ENCODE data around the gene INPP5F.

DNA sequence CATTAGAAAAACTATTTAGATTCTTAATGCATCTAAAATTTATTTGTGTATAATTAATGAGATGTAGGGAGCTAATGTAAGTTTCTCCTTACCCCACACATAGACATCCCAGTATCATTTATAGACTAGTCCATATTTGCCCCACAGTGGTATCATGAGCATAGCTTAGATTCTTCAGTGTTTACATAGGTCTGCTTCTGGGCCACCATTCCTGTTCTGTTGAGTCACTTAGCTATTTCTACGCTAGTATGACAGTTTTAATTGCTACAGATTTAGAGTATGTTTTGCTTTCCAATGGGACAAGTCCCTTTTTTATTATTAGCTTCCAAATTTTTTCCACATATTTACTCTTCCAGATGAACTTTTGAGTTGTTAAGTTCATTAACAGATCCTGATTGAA lies 77.4 kb downstream of the INPP5F start:
- TF ChIP-seq CTCF (IDR thresholded peaks at IDR 0.05; ENCODE audit: insufficient read depth, low read length) (no peak), POLR2AphosphoS5 (IDR thresholded peaks at IDR 0.05; ENCODE audit: low read depth) (no peak), GABPA (IDR thresholded peaks at IDR 0.05; ENCODE audit: low read depth) (no peak), SPI1 (IDR thresholded peaks at IDR 0.05; ENCODE audit: borderline replicate concordance, low read depth) (no peak)
- TF ChIP-seq, protein P1, sequence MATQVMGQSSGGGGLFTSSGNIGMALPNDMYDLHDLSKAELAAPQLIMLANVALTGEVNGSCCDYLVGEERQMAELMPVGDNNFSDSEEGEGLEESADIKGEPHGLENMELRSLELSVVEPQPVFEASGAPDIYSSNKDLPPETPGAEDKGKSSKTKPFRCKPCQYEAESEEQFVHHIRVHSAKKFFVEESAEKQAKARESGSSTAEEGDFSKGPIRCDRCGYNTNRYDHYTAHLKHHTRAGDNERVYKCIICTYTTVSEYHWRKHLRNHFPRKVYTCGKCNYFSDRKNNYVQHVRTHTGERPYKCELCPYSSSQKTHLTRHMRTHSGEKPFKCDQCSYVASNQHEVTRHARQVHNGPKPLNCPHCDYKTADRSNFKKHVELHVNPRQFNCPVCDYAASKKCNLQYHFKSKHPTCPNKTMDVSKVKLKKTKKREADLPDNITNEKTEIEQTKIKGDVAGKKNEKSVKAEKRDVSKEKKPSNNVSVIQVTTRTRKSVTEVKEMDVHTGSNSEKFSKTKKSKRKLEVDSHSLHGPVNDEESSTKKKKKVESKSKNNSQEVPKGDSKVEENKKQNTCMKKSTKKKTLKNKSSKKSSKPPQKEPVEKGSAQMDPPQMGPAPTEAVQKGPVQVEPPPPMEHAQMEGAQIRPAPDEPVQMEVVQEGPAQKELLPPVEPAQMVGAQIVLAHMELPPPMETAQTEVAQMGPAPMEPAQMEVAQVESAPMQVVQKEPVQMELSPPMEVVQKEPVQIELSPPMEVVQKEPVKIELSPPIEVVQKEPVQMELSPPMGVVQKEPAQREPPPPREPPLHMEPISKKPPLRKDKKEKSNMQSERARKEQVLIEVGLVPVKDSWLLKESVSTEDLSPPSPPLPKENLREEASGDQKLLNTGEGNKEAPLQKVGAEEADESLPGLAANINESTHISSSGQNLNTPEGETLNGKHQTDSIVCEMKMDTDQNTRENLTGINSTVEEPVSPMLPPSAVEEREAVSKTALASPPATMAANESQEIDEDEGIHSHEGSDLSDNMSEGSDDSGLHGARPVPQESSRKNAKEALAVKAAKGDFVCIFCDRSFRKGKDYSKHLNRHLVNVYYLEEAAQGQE (IDR thresholded peaks at IDR 0.05; ENCODE audit: insufficient replicate concordance, low read depth), result no peak

Data from HL-60 (cell line).